GM19455 (cell line): ENCODE results near the gene ZNF324.
"Not testable (repeated sequence)": the region's sequence is repeated elsewhere in the genome, so short reads cannot be mapped to it uniquely, and the experiment has no call there.

Experiments
- ATAC-seq: cut with Tn5 transposase; IDR thresholded peaks from one replicate; pipeline ENCODE4 v1.9.1; 2021; ENCODE audit not compliant: unreplicated experiment

The ZNF324 gene

GRCh38 chr19:58498316-58499020, 31.6 kb downstream of the ZNF324 start:
- ATAC-seq = no peak

- peak; percentile 78 for ATAC-seq
Measured at GRCh38 chr19:58499021-58499927, 32.4 kb downstream of the ZNF324 start.

- ATAC-seq = no peak
Measured at GRCh38 chr19:58500242-58500641, 33.4 kb downstream of the ZNF324 start.

GRCh38 chr19:58507602-58508223, 40.8 kb downstream of the ZNF324 start:
- not testable (repeated sequence) for ATAC-seq

- ATAC-seq = no peak
Measured at GRCh38 chr19:58509731-58510083, 42.8 kb downstream of the ZNF324 start.

GRCh38 chr19:58510084-58510862, 43.4 kb downstream of the ZNF324 start:
- no peak for ATAC-seq

- ATAC-seq = no peak
Measured at GRCh38 chr19:58511353-58512208, 44.7 kb downstream of the ZNF324 start, which contains the start of gene SLC27A5. TSS of gene SLC27A5 (minus strand) at chr19:58511992. CDS start at chr19:58511955, 37 bp downstream.

- ATAC-seq = no peak
Measured at GRCh38 chr19:58513213-58513693, 46.4 kb downstream of the ZNF324 start.

- peak; percentile 59 for ATAC-seq
Measured at GRCh38 chr19:58513694-58514563, 47.0 kb downstream of the ZNF324 start.

GRCh38 chr19:58514564-58515022, 47.7 kb downstream of the ZNF324 start:
- ATAC-seq = no peak

- no peak for ATAC-seq
Measured at GRCh38 chr19:58515259-58515658, 48.4 kb downstream of the ZNF324 start.

- no peak for ATAC-seq
Measured at GRCh38 chr19:58516246-58516836, 49.5 kb downstream of the ZNF324 start.

- ATAC-seq = no peak
Measured at GRCh38 chr19:58516964-58517833, 50.3 kb downstream of the ZNF324 start.

GRCh38 chr19:58518256-58519086, 51.6 kb downstream of the ZNF324 start:
- no peak for ATAC-seq

- ATAC-seq = no peak
Measured at GRCh38 chr19:58519087-58519354, 52.1 kb downstream of the ZNF324 start.

GRCh38 chr19:58519355-58520256, 52.7 kb downstream of the ZNF324 start, which contains the start of gene ZBTB45:
TSS of gene ZBTB45 (minus strand) at chr19:58519810. CDS start at chr19:58517673, 2,137 bp downstream.
- ATAC-seq = peak; percentile 73
